Osteocyte (in vitro differentiated cells): ENCODE measurements around the gene GET4. TPM values are rescaled to one million over a fixed set of nuclear protein-coding genes. Genes with fewer than 3 reads are reported as not detected.

Source experiments
- DNase-seq: peaks from one replicate; pipeline ENCODE4 v3.0.0; 2021; ENCODE audit warnings: mixed read lengths; ENCODE audit not compliant: unreplicated experiment; ENCODE audit errors: extremely low spot score
- H3K27ac Mint-ChIP-seq: one replicate; pipeline ENCODE4 v1.8.0; 2021; ENCODE audit warnings: mild to moderate bottlenecking, mixed read lengths; ENCODE audit not compliant: unreplicated experiment
- H3K27me3 Mint-ChIP-seq: one replicate; pipeline ENCODE4 v1.8.0; 2021; ENCODE audit warnings: mixed read lengths; ENCODE audit not compliant: unreplicated experiment
- H3K36me3 Mint-ChIP-seq: one replicate; pipeline ENCODE4 v1.8.0; 2021; ENCODE audit warnings: mixed read lengths; ENCODE audit not compliant: unreplicated experiment
- H3K4me1 Mint-ChIP-seq: one replicate; pipeline ENCODE4 v1.8.0; 2021; ENCODE audit warnings: mixed read lengths; ENCODE audit not compliant: unreplicated experiment
- H3K4me3 Mint-ChIP-seq: one replicate; pipeline ENCODE4 v1.8.0; 2021; ENCODE audit warnings: mild to moderate bottlenecking, moderate library complexity, mixed read lengths; ENCODE audit not compliant: unreplicated experiment
- H3K9me3 Mint-ChIP-seq: one replicate; pipeline ENCODE4 v1.8.0; 2021; ENCODE audit warnings: mixed read lengths; ENCODE audit not compliant: unreplicated experiment
- total RNA-seq: library from RNA; stranded (reverse); gene quantifications from 2 replicates; pipeline ENCODE4 v1.2.1, GENCODE V29; 2021
- TF ChIP-seq, protein P1 (sequence below): fragments of 200-600 bp; sonication (generic); IDR thresholded peaks from 2 replicates; pipeline ENCODE4 v1.5.0; 2021; ENCODE audit warnings: antibody characterized with exemption, mild to moderate bottlenecking, moderate library complexity

Gene GET4
- total RNA-seq, 1 donor from 2014 or later: 33.7 TPM

DNA sequence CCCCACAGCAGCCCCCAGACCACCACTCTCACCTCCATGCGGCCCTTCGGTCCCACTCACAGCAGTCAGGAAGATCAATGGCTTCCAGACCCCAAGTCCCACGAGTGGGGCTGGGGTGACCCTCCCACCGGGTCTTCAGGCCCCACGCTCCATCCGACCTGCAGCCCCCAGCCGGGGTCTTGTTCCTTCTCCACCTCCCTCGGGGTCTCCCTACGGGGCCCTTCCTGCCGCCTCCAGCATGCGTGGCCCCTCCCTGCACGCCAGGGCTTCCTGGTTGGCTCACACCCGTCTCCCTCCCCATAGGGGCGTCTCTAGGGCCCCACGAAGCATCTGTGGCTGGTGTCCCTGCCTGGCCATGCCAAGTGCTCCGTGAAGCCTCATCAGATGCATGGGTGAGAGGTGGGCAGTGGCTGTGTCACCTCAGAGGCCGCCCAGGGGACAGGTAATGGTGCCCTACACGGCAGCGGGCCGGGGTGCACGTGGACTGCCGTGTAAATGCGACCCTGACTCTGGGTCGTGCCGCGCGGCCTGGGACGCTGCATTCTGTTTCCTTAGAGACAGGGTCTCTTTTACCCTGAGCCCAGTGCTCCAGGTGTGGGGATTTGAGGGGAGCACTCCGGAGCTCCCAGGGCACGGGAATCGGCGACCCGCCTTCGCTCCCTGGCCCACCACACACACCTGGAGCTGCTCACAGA, 58.3 kb downstream of the GET4 start:
- Mint-ChIP-seq H3K27me3 (peaks cover 6% of the 10 kb centered on the region), H3K9me3 (no peaks in the 10 kb centered on the region), H3K36me3 (no peaks in the 10 kb centered on the region), H3K4me1 (peaks cover 11% of the 10 kb centered on the region), H3K27ac (no peak overlapping the region), H3K4me3 (no peak overlapping the region)
- TF ChIP-seq, protein P1, sequence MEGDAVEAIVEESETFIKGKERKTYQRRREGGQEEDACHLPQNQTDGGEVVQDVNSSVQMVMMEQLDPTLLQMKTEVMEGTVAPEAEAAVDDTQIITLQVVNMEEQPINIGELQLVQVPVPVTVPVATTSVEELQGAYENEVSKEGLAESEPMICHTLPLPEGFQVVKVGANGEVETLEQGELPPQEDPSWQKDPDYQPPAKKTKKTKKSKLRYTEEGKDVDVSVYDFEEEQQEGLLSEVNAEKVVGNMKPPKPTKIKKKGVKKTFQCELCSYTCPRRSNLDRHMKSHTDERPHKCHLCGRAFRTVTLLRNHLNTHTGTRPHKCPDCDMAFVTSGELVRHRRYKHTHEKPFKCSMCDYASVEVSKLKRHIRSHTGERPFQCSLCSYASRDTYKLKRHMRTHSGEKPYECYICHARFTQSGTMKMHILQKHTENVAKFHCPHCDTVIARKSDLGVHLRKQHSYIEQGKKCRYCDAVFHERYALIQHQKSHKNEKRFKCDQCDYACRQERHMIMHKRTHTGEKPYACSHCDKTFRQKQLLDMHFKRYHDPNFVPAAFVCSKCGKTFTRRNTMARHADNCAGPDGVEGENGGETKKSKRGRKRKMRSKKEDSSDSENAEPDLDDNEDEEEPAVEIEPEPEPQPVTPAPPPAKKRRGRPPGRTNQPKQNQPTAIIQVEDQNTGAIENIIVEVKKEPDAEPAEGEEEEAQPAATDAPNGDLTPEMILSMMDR: no peak
- DNase-seq: no peak

DNA sequence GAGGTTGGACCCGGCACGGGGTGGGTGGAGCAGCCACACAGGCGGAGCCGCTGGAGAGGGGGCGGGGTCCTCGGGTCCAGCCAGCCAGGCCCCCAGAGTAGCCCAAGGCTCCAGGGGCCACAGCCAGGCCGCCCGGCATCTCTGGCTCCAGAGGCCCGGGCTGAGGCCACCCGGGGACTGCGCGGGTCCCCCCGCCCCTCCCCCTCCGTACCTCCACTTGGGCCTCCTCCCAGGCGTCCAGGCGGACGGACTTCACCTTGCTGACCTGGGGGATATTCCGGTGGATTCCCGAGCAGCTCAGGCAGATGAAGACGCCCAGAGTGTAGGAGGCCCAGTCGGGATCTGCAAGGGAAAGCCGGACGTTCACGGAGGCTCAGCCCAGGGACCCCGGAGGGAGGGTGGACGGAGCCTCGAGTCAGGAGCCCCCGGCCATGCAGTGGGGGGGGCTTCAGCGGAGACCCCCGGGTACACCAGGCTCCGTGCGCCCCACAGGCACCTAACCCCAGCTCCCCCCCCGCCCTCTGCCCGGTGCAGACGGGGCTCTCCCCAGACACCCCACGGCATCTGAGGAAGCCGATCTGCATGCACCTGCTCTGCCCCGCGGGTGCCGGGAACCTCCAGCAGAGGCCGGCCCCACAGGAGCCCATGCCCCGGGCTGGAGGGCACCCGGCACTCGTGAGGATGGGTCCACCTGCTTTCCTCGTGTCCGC, 59.0 kb downstream of the GET4 start:
- no peak overlapping the region for H3K4me3 Mint-ChIP-seq
- TF ChIP-seq, protein P1: no peak
- H3K27me3 Mint-ChIP-seq: peaks cover 11% of the 10 kb centered on the region
- peaks cover 11% of the 10 kb centered on the region for H3K4me1 Mint-ChIP-seq
- no peaks in the 10 kb centered on the region for H3K36me3 Mint-ChIP-seq
- peaks cover 7% of the 10 kb centered on the region for H3K9me3 Mint-ChIP-seq
- H3K27ac Mint-ChIP-seq: no peak overlapping the region
- no peak for DNase-seq

DNA sequence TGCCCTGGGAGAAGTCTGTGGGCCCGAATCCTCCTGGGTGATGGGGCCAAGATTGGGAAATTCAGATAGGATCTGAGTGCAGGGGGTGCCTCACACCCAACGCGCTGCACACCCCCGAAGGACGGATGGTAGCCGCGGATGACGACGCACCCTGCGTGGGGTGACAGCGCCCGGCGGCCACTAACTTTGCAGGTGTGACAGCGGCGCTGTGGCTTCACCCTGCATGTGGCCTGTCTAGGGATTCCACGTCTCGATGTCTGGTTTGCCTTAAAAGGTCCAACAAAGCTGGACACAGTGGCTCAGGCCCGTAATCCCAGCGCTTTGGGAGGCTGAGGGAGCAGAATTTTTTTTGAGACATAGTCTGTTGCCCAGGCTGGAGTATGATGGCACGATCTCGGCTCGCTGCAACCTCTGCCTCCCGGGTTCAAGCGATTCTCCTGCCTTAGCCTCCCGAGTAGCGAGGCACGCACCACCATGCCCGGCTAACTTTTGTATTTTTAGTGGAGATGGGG, 59.6 kb downstream of the GET4 start:
- DNase-seq: no peak
- TF ChIP-seq, protein P1: no peak
- Mint-ChIP-seq H3K27ac (no peak overlapping the region), H3K4me1 (peaks cover 11% of the 10 kb centered on the region), H3K9me3 (peaks cover 13% of the 10 kb centered on the region), H3K36me3 (no peaks in the 10 kb centered on the region), H3K4me3 (no peak overlapping the region), H3K27me3 (peaks cover 17% of the 10 kb centered on the region)

DNA sequence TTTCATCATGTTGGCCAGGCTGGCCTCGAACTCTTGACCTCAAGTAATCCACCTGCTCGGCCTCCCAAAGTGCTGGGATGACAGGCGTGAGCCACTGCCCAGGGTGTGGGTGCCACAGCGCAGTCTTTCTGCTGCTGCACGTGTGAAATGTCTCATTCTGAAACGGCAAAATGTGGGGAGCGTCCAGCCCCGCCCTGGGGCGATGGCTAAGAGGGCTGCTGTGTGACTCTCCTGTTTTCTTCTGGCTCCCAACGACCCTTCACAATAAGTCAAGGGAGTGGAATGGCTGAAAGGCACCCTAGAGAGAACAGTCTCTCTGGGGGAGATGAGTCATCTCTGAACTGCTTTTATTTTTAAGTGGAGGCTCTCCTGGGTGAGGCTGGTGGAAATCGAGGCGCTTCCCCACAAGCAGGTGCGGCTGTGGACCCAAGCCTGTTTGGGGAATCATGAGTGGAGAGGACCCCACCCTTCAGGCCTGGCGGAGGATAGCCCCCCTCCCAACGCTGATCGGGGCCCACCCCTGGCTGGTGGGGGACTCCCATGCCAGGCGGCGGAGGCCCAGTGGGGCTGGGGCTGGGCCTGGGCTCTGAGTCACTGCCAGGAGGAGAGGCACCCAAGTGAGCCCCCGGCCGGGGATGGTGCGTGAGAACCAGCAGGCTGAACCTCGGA, 60.2 kb downstream of the GET4 start:
- Mint-ChIP-seq H3K27ac (no peak overlapping the region), H3K9me3 (peaks cover 19% of the 10 kb centered on the region), H3K36me3 (no peaks in the 10 kb centered on the region), H3K27me3 (peaks cover 22% of the 10 kb centered on the region), H3K4me1 (peaks cover 11% of the 10 kb centered on the region), H3K4me3 (no peak overlapping the region)
- TF ChIP-seq, protein P1: no peak
- DNase-seq: no peak
